KMS-11 (cell line): ENCODE data around the gene CRAMP1.

Source experiments
- H2AFZ ChIP-seq: fragments of 200-600 bp; sonication (generic); 2 replicates; pipeline ENCODE4 v1.6.1; 2016; ENCODE audit warnings: antibody characterized with exemption, mixed run types, low read depth
- H3K27ac ChIP-seq: fragments of 200-600 bp; sonication (generic); 2 replicates; pipeline ENCODE4 v1.6.1; 2016; ENCODE audit warnings: mild to moderate bottlenecking, mixed run types
- H3K27me3 ChIP-seq: fragments of 200-600 bp; sonication (generic); 2 replicates; pipeline ENCODE4 v1.6.1; 2017; ENCODE audit warnings: mild to moderate bottlenecking, low read depth, mixed run types, moderate library complexity; ENCODE audit not compliant: insufficient read depth
- H3K36me3 ChIP-seq: fragments of 200-600 bp; sonication (generic); 2 replicates; pipeline ENCODE4 v1.6.1; 2017; ENCODE audit warnings: mild to moderate bottlenecking, mixed run types; ENCODE audit not compliant: insufficient read depth
- H3K4me1 ChIP-seq: fragments of 200-600 bp; sonication (generic); 2 replicates; pipeline ENCODE4 v1.6.1; 2016; ENCODE audit warnings: mild to moderate bottlenecking, low read depth, mixed run types; ENCODE audit not compliant: poor library complexity, severe bottlenecking
- H3K4me2 ChIP-seq: fragments of 200-600 bp; sonication (generic); 2 replicates; pipeline ENCODE4 v1.7.0; 2016; ENCODE audit warnings: mild to moderate bottlenecking, mixed run types
- H3K4me3 ChIP-seq: fragments of 200-600 bp; sonication (generic); IDR thresholded peaks from 2 replicates; pipeline ENCODE4 v1.6.1; 2017; ENCODE audit warnings: low read depth, low read length, mixed read lengths; ENCODE audit not compliant: insufficient read depth
- H3K79me2 ChIP-seq: fragments of 200-600 bp; sonication (generic); 2 replicates; pipeline ENCODE4 v1.6.1; 2016; ENCODE audit warnings: low read depth, mixed run types; ENCODE audit not compliant: insufficient read depth
- H3K9ac ChIP-seq: fragments of 200-600 bp; sonication (generic); 2 replicates; pipeline ENCODE4 v1.6.1; 2016; ENCODE audit warnings: mild to moderate bottlenecking, mixed run types
- H4K20me1 ChIP-seq: fragments of 200-600 bp; sonication (generic); 2 replicates; pipeline ENCODE4 v1.6.1; 2016; ENCODE audit warnings: mild to moderate bottlenecking, mixed run types; ENCODE audit not compliant: insufficient read depth
- TF ChIP-seq, protein P1 (sequence below): fragments of 200-600 bp; sonication (generic); conservative IDR thresholded peaks from 2 replicates; pipeline ENCODE4 v1.6.1; 2017; ENCODE audit warnings: low read depth, mild to moderate bottlenecking, antibody characterized with exemption, low read length, moderate library complexity, mixed read lengths

CRAMP1 gene

DNA sequence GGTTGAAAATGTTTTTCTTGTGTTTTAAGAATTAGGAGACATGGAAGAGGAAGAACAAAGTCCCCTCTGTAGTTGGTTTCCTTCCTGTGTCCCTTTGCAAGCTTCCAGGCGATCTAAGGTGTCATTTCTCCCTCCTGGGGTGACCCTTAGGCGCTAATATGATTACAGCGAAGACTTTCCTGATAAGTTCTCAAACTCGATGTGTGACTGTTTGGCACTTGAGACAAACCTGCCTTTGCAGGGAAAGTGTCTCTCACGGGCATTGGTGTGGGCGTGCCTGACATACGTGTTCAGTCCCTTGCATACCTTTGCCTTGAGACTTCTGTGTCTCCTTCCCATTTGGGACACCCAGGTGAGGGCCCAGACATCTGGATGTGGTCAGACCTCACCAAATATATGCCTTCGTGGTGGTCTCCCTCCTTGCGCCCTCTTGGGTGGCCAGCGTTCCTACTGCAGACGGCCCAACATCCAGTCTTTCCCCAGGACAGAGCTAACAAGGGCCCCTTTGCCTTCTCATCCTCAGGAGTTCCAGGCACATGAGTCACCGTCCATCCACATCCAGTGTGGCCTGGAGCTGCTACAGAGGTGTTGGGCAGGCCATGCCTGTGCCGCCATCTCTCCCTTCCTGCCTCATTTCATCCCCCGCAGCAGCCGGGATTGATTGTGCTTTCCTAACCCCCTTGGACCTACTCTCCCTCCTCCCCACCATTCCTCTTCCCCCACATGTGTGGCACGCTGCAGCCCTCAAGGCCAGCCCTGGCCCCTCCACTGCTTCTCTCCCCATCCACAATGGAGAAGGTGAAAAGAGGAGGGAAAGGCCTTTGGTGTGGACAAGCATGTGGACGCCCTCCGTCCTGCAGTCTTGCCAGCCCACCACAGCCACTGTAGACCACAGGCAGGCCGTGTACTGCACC lies 62.8 kb downstream of the CRAMP1 start:
- no peak overlapping the region for H3K27ac ChIP-seq
- H3K9ac ChIP-seq: no peak overlapping the region
- no peak overlapping the region for H3K4me2 ChIP-seq
- H3K36me3 ChIP-seq: no peaks in the 10 kb centered on the region; the same call in 1 of the 2 replicates
- H3K79me2 ChIP-seq: peaks cover 17% of the 10 kb centered on the region
- TF ChIP-seq, protein P1, sequence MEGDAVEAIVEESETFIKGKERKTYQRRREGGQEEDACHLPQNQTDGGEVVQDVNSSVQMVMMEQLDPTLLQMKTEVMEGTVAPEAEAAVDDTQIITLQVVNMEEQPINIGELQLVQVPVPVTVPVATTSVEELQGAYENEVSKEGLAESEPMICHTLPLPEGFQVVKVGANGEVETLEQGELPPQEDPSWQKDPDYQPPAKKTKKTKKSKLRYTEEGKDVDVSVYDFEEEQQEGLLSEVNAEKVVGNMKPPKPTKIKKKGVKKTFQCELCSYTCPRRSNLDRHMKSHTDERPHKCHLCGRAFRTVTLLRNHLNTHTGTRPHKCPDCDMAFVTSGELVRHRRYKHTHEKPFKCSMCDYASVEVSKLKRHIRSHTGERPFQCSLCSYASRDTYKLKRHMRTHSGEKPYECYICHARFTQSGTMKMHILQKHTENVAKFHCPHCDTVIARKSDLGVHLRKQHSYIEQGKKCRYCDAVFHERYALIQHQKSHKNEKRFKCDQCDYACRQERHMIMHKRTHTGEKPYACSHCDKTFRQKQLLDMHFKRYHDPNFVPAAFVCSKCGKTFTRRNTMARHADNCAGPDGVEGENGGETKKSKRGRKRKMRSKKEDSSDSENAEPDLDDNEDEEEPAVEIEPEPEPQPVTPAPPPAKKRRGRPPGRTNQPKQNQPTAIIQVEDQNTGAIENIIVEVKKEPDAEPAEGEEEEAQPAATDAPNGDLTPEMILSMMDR: no peak
- peaks cover 20% of the 10 kb centered on the region for H3K4me1 ChIP-seq
- no peaks in the 10 kb centered on the region for H4K20me1 ChIP-seq
- no peak overlapping the region for H2AFZ ChIP-seq
- H3K4me3 ChIP-seq: no peak overlapping the region
- H3K27me3 ChIP-seq: no peaks in the 10 kb centered on the region

DNA sequence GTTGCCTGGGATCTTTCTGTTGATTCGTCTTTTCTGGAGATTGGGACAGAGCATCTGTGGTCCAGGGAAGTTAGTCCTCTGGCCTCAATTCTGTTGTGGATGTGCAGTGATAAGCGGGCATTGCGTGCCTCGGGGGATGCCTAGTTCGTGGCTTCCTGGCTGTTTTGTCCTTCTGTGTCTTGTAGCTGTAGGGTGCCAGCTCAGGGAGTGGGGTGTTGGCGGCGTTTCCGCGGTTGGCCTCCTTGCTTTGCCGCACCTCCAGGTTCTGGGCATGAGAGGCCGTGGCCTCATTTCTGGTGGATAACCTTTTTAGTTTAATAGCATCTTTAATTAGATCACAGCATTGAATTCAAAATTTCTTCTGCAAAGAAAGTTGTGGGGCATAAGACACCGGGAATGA lies 64.5 kb downstream of the CRAMP1 start:
- TF ChIP-seq, protein P1: no peak
- H3K4me3 ChIP-seq: no peak overlapping the region
- H3K79me2 ChIP-seq: peaks cover 34% of the 10 kb centered on the region
- no peaks in the 10 kb centered on the region; the same call in 1 of the 2 replicates for H3K36me3 ChIP-seq
- no peak overlapping the region for H2AFZ ChIP-seq
- H3K4me2 ChIP-seq: no peak overlapping the region
- H3K9ac ChIP-seq: no peak overlapping the region
- H3K27ac ChIP-seq: no peak overlapping the region
- no peaks in the 10 kb centered on the region for H3K27me3 ChIP-seq
- peaks cover 24% of the 10 kb centered on the region for H3K4me1 ChIP-seq
- peaks cover 2% of the 10 kb centered on the region; the same call in 1 of the 2 replicates for H4K20me1 ChIP-seq

DNA sequence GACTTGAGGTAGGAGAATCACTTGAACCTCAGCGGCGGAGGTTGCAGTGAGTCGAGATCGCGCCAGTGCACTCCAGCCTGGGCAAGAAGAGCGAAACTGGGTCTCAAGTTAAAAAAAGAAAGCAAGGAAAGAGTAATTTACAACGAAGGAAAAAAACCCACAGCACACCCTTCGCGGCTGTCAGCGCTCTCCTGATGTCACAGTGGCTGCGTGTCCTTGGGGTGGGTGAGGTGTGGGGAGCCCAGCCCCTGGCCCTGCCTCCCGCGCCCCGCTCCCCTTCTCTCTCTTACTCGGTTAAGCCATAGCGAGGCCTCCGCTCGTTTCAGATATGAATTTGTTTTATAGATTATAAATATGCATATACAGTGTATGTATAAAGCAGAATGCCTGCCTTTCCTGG lies 65.2 kb downstream of the CRAMP1 start:
- Histone ChIP-seq H3K9ac (peak overlapping the region; percentile 91; the same call in 1 of the 2 replicates), H3K4me3 (no peak overlapping the region)

DNA sequence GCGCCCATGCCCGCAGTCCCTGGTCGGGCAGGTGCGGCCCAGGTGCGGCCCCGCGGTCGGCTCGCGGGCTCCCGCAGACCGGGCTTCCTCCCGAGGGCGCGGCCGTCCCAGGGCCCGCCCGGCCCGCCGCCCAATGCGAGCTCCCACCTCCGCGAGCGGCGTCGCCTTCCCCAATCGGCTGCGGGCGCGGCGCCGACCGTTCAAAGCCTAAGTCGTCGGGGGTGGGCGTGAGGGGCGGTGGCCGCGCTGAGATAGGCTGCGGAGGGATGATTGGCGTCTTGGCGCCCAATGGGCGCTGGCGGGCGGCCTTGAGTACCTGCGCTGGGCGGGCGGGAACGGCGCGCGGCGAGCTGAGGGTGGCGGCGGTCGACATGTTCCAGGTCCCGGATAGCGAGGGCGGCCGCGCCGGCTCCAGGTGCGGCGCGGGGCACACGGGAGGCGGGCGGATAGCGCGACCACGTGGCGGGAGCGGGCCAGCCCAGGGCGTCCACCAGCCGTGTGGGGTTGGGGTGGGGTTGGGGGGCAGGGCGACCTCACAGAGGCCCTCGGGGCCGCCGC lies 65.9 kb downstream of the CRAMP1 start, which contains the start of gene JPT2:
TSS of gene JPT2 (plus strand) at position 338 of the 558 bp plus-strand sequence. CDS start at position 372, 34 bp downstream.
- peaks cover 5% of the 10 kb centered on the region; the same call in 1 of the 2 replicates for H4K20me1 ChIP-seq
- peaks cover 24% of the 10 kb centered on the region for H3K4me1 ChIP-seq

More for the DNA sequence above, 65.2 kb downstream of the CRAMP1 start:
- H2AFZ ChIP-seq: peak overlapping the region; percentile 24; the same call in 1 of the 2 replicates
- H3K36me3 ChIP-seq: no peaks in the 10 kb centered on the region; the same call in 1 of the 2 replicates
- H3K27me3 ChIP-seq: no peaks in the 10 kb centered on the region
- no peak overlapping the region for H3K27ac ChIP-seq
- TF ChIP-seq, protein P1: no peak
- H3K4me1 ChIP-seq: peaks cover 24% of the 10 kb centered on the region
- peaks cover 40% of the 10 kb centered on the region for H3K79me2 ChIP-seq
- H3K4me2 ChIP-seq: peak overlapping the region; percentile 94
- peaks cover 5% of the 10 kb centered on the region; the same call in 1 of the 2 replicates for H4K20me1 ChIP-seq

More for the DNA sequence above, 65.9 kb downstream of the CRAMP1 start, which contains the start of gene JPT2:
- no peaks in the 10 kb centered on the region for H3K36me3 ChIP-seq
- TF ChIP-seq, protein P1: no peak
- H3K9ac ChIP-seq: peak within 1 kb of the TSS; percentile 91
- H3K27ac ChIP-seq: peak within 1 kb of the TSS; percentile 64
- H3K27me3 ChIP-seq: no peaks in the 10 kb centered on the region
- H2AFZ ChIP-seq: peak within 1 kb of the TSS; percentile 48
- peak within 1 kb of the TSS; percentile 69 for H3K4me3 ChIP-seq
- peak within 1 kb of the TSS; percentile 97 for H3K4me2 ChIP-seq
- H3K79me2 ChIP-seq: peaks cover 47% of the 10 kb centered on the region
